NCI-H1092 treated with DMSO at 0.1 percent for 48 hours (cell line): ENCODE measurements around the gene ADAM33.

Source experiments
- DNase-seq: peaks from one replicate; lab custom pipeline; 2025; lab: John Stamatoyannopoulos, UW

ADAM33 gene

GRCh38 chr20:3669710-3670367 lies 12.0 kb downstream of the ADAM33 start:
- DNase-seq: no peak

GRCh38 chr20:3667434-3668037 lies 14.3 kb downstream of the ADAM33 start:
- no peak for DNase-seq

GRCh38 chr20:3663858-3664257 lies 18.0 kb downstream of the ADAM33 start:
- no peak for DNase-seq

- DNase-seq: no peak
Measured at GRCh38 chr20:3663031-3663701, 18.6 kb downstream of the ADAM33 start, which contains the start of gene GFRA4. TSS of gene GFRA4 (minus strand) at chr20:3663399. CDS start at chr20:3663399, 0 bp downstream.

- DNase-seq: no peak
Measured at GRCh38 chr20:3661814-3662665, 19.8 kb downstream of the ADAM33 start.

GRCh38 chr20:3661060-3661813 lies 20.6 kb downstream of the ADAM33 start:
- no peak for DNase-seq

- DNase-seq: no peak
Measured at GRCh38 chr20:3660262-3661059, 21.3 kb downstream of the ADAM33 start.

GRCh38 chr20:3659492-3660261 lies 22.1 kb downstream of the ADAM33 start:
- DNase-seq: no peak

- no peak for DNase-seq
Measured at GRCh38 chr20:3658716-3659491, 22.9 kb downstream of the ADAM33 start.

GRCh38 chr20:3658019-3658715 lies 23.6 kb downstream of the ADAM33 start:
- DNase-seq: no peak

- DNase-seq: no peak
Measured at GRCh38 chr20:3655131-3655405, 26.7 kb downstream of the ADAM33 start.

- no peak for DNase-seq
Measured at GRCh38 chr20:3654326-3655130, 27.3 kb downstream of the ADAM33 start.

- DNase-seq: no peak
Measured at GRCh38 chr20:3653921-3654320, 27.9 kb downstream of the ADAM33 start.

- DNase-seq: no peak
Measured at GRCh38 chr20:3652676-3653596, 28.9 kb downstream of the ADAM33 start.

- DNase-seq: no peak
Measured at GRCh38 chr20:3652221-3652620, 29.6 kb downstream of the ADAM33 start.

- DNase-seq: peak; percentile 5
Measured at GRCh38 chr20:3651204-3651962, 30.4 kb downstream of the ADAM33 start.
